Activated naive CD4-positive, alpha-beta T cell treated with anti-CD3 and anti-CD28 coated beads for 36 hours (primary cell): ENCODE measurements around the gene RAD51B. TPM values are rescaled to one million over a fixed set of nuclear protein-coding genes. Genes with fewer than 3 reads are reported as not detected.

Source experiments
- CTCF ChIA-PET: fragments of 350-600 bp; sonication (Branson Sonifier 250); formaldehyde crosslinking; loops from one replicate; lab custom pipeline; 2021; ENCODE audit warnings: antibody characterized with exemption; lab: Charles Lee
- DNase-seq: peaks from one replicate; pipeline ENCODE4 v3.0.0-alpha.2; 2020
- H3K27ac Mint-ChIP-seq: one replicate; pipeline ENCODE4 v1.8.0; 2021; ENCODE audit warnings: mild to moderate bottlenecking, mixed read lengths
- H3K27me3 Mint-ChIP-seq: one replicate; pipeline ENCODE4 v1.8.0; 2021; ENCODE audit warnings: low read depth, mixed read lengths
- H3K36me3 Mint-ChIP-seq: one replicate; pipeline ENCODE4 v1.8.0; 2021; ENCODE audit warnings: low read depth, mixed read lengths
- H3K4me1 Mint-ChIP-seq: one replicate; pipeline ENCODE4 v1.8.0; 2021; ENCODE audit warnings: low read depth, mixed read lengths
- H3K4me3 Mint-ChIP-seq: one replicate; pipeline ENCODE4 v1.8.0; 2021; ENCODE audit warnings: mild to moderate bottlenecking, moderate library complexity, mixed read lengths
- H3K9me3 Mint-ChIP-seq: one replicate; pipeline ENCODE4 v1.8.0; 2021; ENCODE audit warnings: mixed read lengths
- intact Hi-C: fragments of 100-400 bp; cut with micrococcal nuclease; formaldehyde crosslinking; loops from one replicate; pipeline ENCODE4 v1.15.1; 2023
- total RNA-seq, 2 experiments: library from RNA; stranded (reverse); gene quantifications; one replicate each; pipeline ENCODE4 v1.2.3, GENCODE V29; 2021

The RAD51B gene
- total RNA-seq, 2 experiments from 2014 or later = 44.8 to 47.6 TPM

GRCh38 chr14:68365228-68365627, 545.6 kb downstream of the RAD51B start:
- no peak for DNase-seq
- Mint-ChIP-seq H3K27ac (no peak overlapping the region), H3K36me3 (no peaks in the 10 kb centered on the region), H3K4me3 (no peak overlapping the region), H3K4me1 (peaks cover 49% of the 10 kb centered on the region), H3K27me3 (no peaks in the 10 kb centered on the region), H3K9me3 (no peaks in the 10 kb centered on the region)
- CTCF ChIA-PET = interaction anchor here (0.6 kb wide), 1 partner anchor 475 kb away, joined by 3 read pairs; no protein-coding TSS in a partner anchor
- intact Hi-C loops = loop anchor here (5.0 kb wide), 2 partner anchors 452 to 763 kb away; partner anchors contain the start of gene PIGH

- no peak for DNase-seq
- Mint-ChIP-seq H3K36me3 (no peaks in the 10 kb centered on the region), H3K27ac (no peak overlapping the region), H3K4me1 (peaks cover 39% of the 10 kb centered on the region), H3K4me3 (no peak overlapping the region), H3K9me3 (no peaks in the 10 kb centered on the region), H3K27me3 (no peaks in the 10 kb centered on the region)
- intact Hi-C loops = loop anchor here (5.0 kb wide), 2 partner anchors 451 to 764 kb away; partner anchors contain the start of gene PIGH
- CTCF ChIA-PET = interaction anchor here (1.4 kb wide), 1 partner anchor 423 kb away, joined by 3 read pairs; no protein-coding TSS in a partner anchor
Observed at GRCh38 chr14:68366656-68367055, 547.1 kb downstream of the RAD51B start.

- H3K27me3 Mint-ChIP-seq = no peaks in the 10 kb centered on the region
- H3K9me3 Mint-ChIP-seq = no peaks in the 10 kb centered on the region
- H3K27ac Mint-ChIP-seq = no peak overlapping the region
- DNase-seq = no peak
- intact Hi-C loops = loop anchor here (5.0 kb wide), 2 partner anchors 450 to 765 kb away; partner anchors contain the start of gene PIGH
- H3K36me3 Mint-ChIP-seq = no peaks in the 10 kb centered on the region
- H3K4me3 Mint-ChIP-seq = no peak overlapping the region
- H3K4me1 Mint-ChIP-seq = peaks cover 39% of the 10 kb centered on the region
- CTCF ChIA-PET = interaction anchor here (1.4 kb wide), 1 partner anchor 422 kb away, joined by 3 read pairs; no protein-coding TSS in a partner anchor
Observed at GRCh38 chr14:68367536-68367935, 548.0 kb downstream of the RAD51B start.

- no peak for DNase-seq
- no peaks in the 10 kb centered on the region for H3K9me3 Mint-ChIP-seq
- H3K4me3 Mint-ChIP-seq = no peak overlapping the region
- H3K27ac Mint-ChIP-seq = no peak overlapping the region
- H3K27me3 Mint-ChIP-seq = no peaks in the 10 kb centered on the region
- CTCF ChIA-PET = interaction anchor here (1.1 to 1.8 kb wide), 2 partner anchors 9 to 419 kb away, joined by 3 to 8 read pairs; no protein-coding TSS in a partner anchor
- no peaks in the 10 kb centered on the region for H3K36me3 Mint-ChIP-seq
- peaks cover 34% of the 10 kb centered on the region for H3K4me1 Mint-ChIP-seq
- intact Hi-C loops = loop anchor here (5.0 kb wide), 2 partner anchors 448 to 767 kb away; partner anchors contain the start of gene PIGH
Observed at GRCh38 chr14:68368850-68369249, 549.3 kb downstream of the RAD51B start.

GRCh38 chr14:68369281-68370056, 549.9 kb downstream of the RAD51B start:
- no peaks in the 10 kb centered on the region for H3K9me3 Mint-ChIP-seq
- H3K27me3 Mint-ChIP-seq = no peaks in the 10 kb centered on the region
- peaks cover 40% of the 10 kb centered on the region for H3K4me1 Mint-ChIP-seq
- CTCF ChIA-PET = interaction anchor here (1.8 kb wide), 1 partner anchor 419 kb away, joined by 8 read pairs; no protein-coding TSS in a partner anchor
- no peaks in the 10 kb centered on the region for H3K36me3 Mint-ChIP-seq
- no peak overlapping the region for H3K4me3 Mint-ChIP-seq
- intact Hi-C loops = loop anchor here (5.0 to 10.0 kb wide), 3 partner anchors 415 to 767 kb away; partner anchors contain the start of gene PIGH
- peak; percentile 22 for DNase-seq
- no peak overlapping the region for H3K27ac Mint-ChIP-seq

GRCh38 chr14:68370057-68370360, 550.4 kb downstream of the RAD51B start:
- H3K4me3 Mint-ChIP-seq = no peak overlapping the region
- no peak for DNase-seq
- H3K27ac Mint-ChIP-seq = no peak overlapping the region
- H3K9me3 Mint-ChIP-seq = no peaks in the 10 kb centered on the region
- H3K4me1 Mint-ChIP-seq = peaks cover 40% of the 10 kb centered on the region
- H3K27me3 Mint-ChIP-seq = no peaks in the 10 kb centered on the region
- H3K36me3 Mint-ChIP-seq = no peaks in the 10 kb centered on the region
- CTCF ChIA-PET = no interaction called here
- intact Hi-C loops = loop anchor here (10.0 kb wide), 1 partner anchor 415 kb away; no protein-coding TSS in a partner anchor

- no peak for DNase-seq
- intact Hi-C loops = loop anchor here (10.0 kb wide), 1 partner anchor 412 kb away; no protein-coding TSS in a partner anchor
- H3K27me3 Mint-ChIP-seq = no peaks in the 10 kb centered on the region
- no peaks in the 10 kb centered on the region for H3K9me3 Mint-ChIP-seq
- CTCF ChIA-PET = interaction anchor here (0.6 kb wide), 1 partner anchor 161 kb away, joined by 3 read pairs; no protein-coding TSS in a partner anchor
- no peak overlapping the region for H3K4me3 Mint-ChIP-seq
- peaks cover 57% of the 10 kb centered on the region for H3K4me1 Mint-ChIP-seq
- H3K36me3 Mint-ChIP-seq = no peaks in the 10 kb centered on the region
- no peak overlapping the region for H3K27ac Mint-ChIP-seq
Observed at GRCh38 chr14:68372368-68372767, 552.8 kb downstream of the RAD51B start.

- Mint-ChIP-seq H3K4me1 (peaks cover 60% of the 10 kb centered on the region), H3K4me3 (no peak overlapping the region)
- CTCF ChIA-PET = no interaction called here
Observed at GRCh38 chr14:68373124-68373646, 553.6 kb downstream of the RAD51B start.

GRCh38 chr14:68373847-68374444, 554.4 kb downstream of the RAD51B start:
- Mint-ChIP-seq H3K4me1 (peaks cover 57% of the 10 kb centered on the region), H3K4me3 (no peak overlapping the region), H3K36me3 (no peaks in the 10 kb centered on the region), H3K9me3 (no peaks in the 10 kb centered on the region), H3K27ac (no peak overlapping the region), H3K27me3 (no peaks in the 10 kb centered on the region)
- intact Hi-C loops = loop anchor here (1.0 to 10.0 kb wide), 2 partner anchors 46 to 411 kb away; no protein-coding TSS in a partner anchor
- DNase-seq = no peak
- CTCF ChIA-PET = interaction anchor here (0.6 to 1.0 kb wide), 2 partner anchors 413 to 440 kb away, joined by 3 read pairs; no protein-coding TSS in a partner anchor

More at GRCh38 chr14:68373124-68373646, 553.6 kb downstream of the RAD51B start:
- no peaks in the 10 kb centered on the region for H3K36me3 Mint-ChIP-seq
- no peak overlapping the region for H3K27ac Mint-ChIP-seq
- intact Hi-C loops = loop anchor here (10.0 kb wide), 1 partner anchor 412 kb away; no protein-coding TSS in a partner anchor
- no peak for DNase-seq
- H3K9me3 Mint-ChIP-seq = no peaks in the 10 kb centered on the region
- H3K27me3 Mint-ChIP-seq = no peaks in the 10 kb centered on the region

- intact Hi-C loops = loop anchor here (1.0 to 10.0 kb wide), 3 partner anchors 46 to 468 kb away; no protein-coding TSS in a partner anchor
- peaks cover 54% of the 10 kb centered on the region for H3K4me1 Mint-ChIP-seq
Observed at GRCh38 chr14:68374682-68375081, 555.1 kb downstream of the RAD51B start.

GRCh38 chr14:68375376-68375775, 555.8 kb downstream of the RAD51B start:
- Mint-ChIP-seq H3K36me3 (no peaks in the 10 kb centered on the region), H3K27ac (no peak overlapping the region), H3K27me3 (no peaks in the 10 kb centered on the region), H3K4me3 (no peak overlapping the region), H3K9me3 (no peaks in the 10 kb centered on the region), H3K4me1 (peaks cover 50% of the 10 kb centered on the region)
- CTCF ChIA-PET = interaction anchor here (0.6 to 1.2 kb wide), 3 partner anchors 14 to 127 kb away, joined by 3 to 5 read pairs (median 3); no protein-coding TSS in a partner anchor
- no peak for DNase-seq
- intact Hi-C loops = loop anchor here (5.0 to 10.0 kb wide), 2 partner anchors 409 to 467 kb away; no protein-coding TSS in a partner anchor

More at GRCh38 chr14:68374682-68375081, 555.1 kb downstream of the RAD51B start:
- DNase-seq = no peak
- H3K27ac Mint-ChIP-seq = no peak overlapping the region
- H3K9me3 Mint-ChIP-seq = no peaks in the 10 kb centered on the region
- H3K4me3 Mint-ChIP-seq = no peak overlapping the region
- CTCF ChIA-PET = interaction anchor here (0.6 to 1.2 kb wide), 3 partner anchors 15 to 440 kb away, joined by 3 read pairs; no protein-coding TSS in a partner anchor
- H3K36me3 Mint-ChIP-seq = no peaks in the 10 kb centered on the region
- no peaks in the 10 kb centered on the region for H3K27me3 Mint-ChIP-seq
